PC-9 (cell line): ENCODE data around the gene PTAFR.

Experiments used
- EZH2 ChIP-seq: fragments of 200-600 bp; sonication (generic); IDR thresholded peaks from 2 replicates; pipeline ENCODE4 v1.8.0; 2017; ENCODE audit warnings: antibody characterized with exemption, low read depth
- TF ChIP-seq, protein P1 (sequence below): fragments of 200-600 bp; sonication (generic); conservative IDR thresholded peaks from 2 replicates; pipeline ENCODE4 v1.6.1; 2017; ENCODE audit warnings: mixed run types, antibody characterized with exemption, mild to moderate bottlenecking, moderate library complexity

DNA sequence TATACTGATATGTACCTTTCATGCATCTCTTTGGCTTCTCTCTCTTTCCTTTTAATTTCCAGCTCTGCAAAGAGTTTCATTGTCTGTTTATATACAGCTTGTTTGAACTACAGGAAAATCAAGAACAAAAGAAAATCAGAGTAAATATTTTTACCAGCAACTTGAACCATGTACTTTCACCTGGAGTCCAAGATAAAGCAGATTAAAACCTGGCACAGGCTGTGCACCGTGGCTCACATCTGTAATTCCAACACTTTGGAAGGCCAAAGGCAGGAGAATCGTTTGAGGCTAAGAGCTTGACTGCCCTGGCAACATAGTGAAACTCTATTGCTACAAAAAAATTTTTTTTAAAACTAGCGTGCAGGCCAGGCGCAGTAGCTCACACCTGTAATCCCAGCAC lies 28.8 kb upstream of the PTAFR start:
- no peak for TF ChIP-seq EZH2
- TF ChIP-seq, protein P1, sequence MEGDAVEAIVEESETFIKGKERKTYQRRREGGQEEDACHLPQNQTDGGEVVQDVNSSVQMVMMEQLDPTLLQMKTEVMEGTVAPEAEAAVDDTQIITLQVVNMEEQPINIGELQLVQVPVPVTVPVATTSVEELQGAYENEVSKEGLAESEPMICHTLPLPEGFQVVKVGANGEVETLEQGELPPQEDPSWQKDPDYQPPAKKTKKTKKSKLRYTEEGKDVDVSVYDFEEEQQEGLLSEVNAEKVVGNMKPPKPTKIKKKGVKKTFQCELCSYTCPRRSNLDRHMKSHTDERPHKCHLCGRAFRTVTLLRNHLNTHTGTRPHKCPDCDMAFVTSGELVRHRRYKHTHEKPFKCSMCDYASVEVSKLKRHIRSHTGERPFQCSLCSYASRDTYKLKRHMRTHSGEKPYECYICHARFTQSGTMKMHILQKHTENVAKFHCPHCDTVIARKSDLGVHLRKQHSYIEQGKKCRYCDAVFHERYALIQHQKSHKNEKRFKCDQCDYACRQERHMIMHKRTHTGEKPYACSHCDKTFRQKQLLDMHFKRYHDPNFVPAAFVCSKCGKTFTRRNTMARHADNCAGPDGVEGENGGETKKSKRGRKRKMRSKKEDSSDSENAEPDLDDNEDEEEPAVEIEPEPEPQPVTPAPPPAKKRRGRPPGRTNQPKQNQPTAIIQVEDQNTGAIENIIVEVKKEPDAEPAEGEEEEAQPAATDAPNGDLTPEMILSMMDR = no peak
